Activated CD8-positive, alpha-beta T cell treated with anti-CD3 and anti-CD28 coated beads for 36 hours (primary cell): ENCODE measurements around the gene CNTNAP2. TPM values are rescaled to one million over a fixed set of nuclear protein-coding genes. Genes with fewer than 3 reads are reported as not detected.

ENCODE experiments used
- ATAC-seq: fragments of 200-7000 bp; cut with Tn5 transposase; one replicate; pipeline ENCODE4 v1.10.0; 2021; ENCODE audit warnings: mild to moderate bottlenecking, moderate library complexity
- CTCF ChIA-PET: fragments of 350-600 bp; sonication (Branson Sonifier 250); formaldehyde crosslinking; loops from one replicate; lab custom pipeline; 2021; ENCODE audit warnings: antibody characterized with exemption; lab: Charles Lee
- POLR2A ChIA-PET: fragments of 350-600 bp; sonication (Branson Sonifier 250); formaldehyde crosslinking; loops from one replicate; lab custom pipeline; 2021; ENCODE audit warnings: antibody characterized with exemption; lab: Charles Lee
- DNase-seq: peaks from one replicate; pipeline ENCODE4 v3.0.0-alpha.2; 2020
- H3K27ac Mint-ChIP-seq: one replicate; pipeline ENCODE4 v1.8.0; 2021; ENCODE audit warnings: mild to moderate bottlenecking, mixed read lengths
- H3K27me3 Mint-ChIP-seq: one replicate; pipeline ENCODE4 v1.8.0; 2021; ENCODE audit warnings: mixed read lengths
- H3K36me3 Mint-ChIP-seq: one replicate; pipeline ENCODE4 v1.8.0; 2021; ENCODE audit warnings: low read depth, mixed read lengths
- H3K4me1 Mint-ChIP-seq: one replicate; pipeline ENCODE4 v1.8.0; 2021; ENCODE audit warnings: low read depth, mixed read lengths
- H3K4me3 Mint-ChIP-seq: one replicate; pipeline ENCODE4 v1.8.0; 2021; ENCODE audit warnings: mild to moderate bottlenecking, moderate library complexity, mixed read lengths
- H3K9me3 Mint-ChIP-seq: one replicate; pipeline ENCODE4 v1.8.0; 2021; ENCODE audit warnings: mixed read lengths
- intact Hi-C: fragments of 100-400 bp; cut with micrococcal nuclease; formaldehyde crosslinking; loops from one replicate; pipeline ENCODE4 v1.10.0; 2022
- total RNA-seq, 2 experiments: library from RNA; stranded (reverse); gene quantifications; one replicate each; pipeline ENCODE4 v1.2.3, GENCODE V29; 2021
- TF ChIP-seq, protein P1 (sequence below): fragments of 200-600 bp; IDR thresholded peaks from one replicate; pipeline ENCODE4 v1.8.0; 2022; ENCODE audit warnings: antibody characterized with exemption, mild to moderate bottlenecking

CNTNAP2 gene
- total RNA-seq, 2 experiments from 2014 or later: not detected

DNA sequence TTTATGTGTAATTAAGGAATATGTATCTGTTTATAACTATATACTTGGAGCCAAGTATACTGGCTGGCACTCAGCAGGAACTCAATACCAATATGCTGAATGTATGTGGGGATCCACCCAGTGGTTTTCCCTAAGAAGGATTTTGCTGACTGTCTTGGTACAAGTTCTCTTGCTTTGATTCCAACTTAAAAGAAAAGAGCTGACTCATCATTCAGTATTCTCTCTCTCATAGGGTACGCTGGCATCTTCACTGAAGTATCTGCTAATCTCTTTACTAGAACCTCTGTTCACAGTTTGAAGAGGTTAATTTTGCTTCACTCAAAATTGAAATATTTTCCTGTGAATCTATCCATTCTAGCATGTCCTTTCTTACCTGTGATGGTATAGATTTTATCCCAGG, 1044.8 kb downstream of the CNTNAP2 start:
- no peaks in the 10 kb centered on the region for H3K4me1 Mint-ChIP-seq
- H3K9me3 Mint-ChIP-seq: peaks cover 3% of the 10 kb centered on the region
- H3K4me3 Mint-ChIP-seq: no peak overlapping the region
- ChIA-PET POLR2A (no interaction called here), CTCF (no interaction called here)
- intact Hi-C loops: no loop called here
- ATAC-seq (no peak), DNase-seq (no peak)
- no peak overlapping the region for H3K27ac Mint-ChIP-seq
- no peaks in the 10 kb centered on the region for H3K36me3 Mint-ChIP-seq
- no peaks in the 10 kb centered on the region for H3K27me3 Mint-ChIP-seq
- TF ChIP-seq, protein P1, sequence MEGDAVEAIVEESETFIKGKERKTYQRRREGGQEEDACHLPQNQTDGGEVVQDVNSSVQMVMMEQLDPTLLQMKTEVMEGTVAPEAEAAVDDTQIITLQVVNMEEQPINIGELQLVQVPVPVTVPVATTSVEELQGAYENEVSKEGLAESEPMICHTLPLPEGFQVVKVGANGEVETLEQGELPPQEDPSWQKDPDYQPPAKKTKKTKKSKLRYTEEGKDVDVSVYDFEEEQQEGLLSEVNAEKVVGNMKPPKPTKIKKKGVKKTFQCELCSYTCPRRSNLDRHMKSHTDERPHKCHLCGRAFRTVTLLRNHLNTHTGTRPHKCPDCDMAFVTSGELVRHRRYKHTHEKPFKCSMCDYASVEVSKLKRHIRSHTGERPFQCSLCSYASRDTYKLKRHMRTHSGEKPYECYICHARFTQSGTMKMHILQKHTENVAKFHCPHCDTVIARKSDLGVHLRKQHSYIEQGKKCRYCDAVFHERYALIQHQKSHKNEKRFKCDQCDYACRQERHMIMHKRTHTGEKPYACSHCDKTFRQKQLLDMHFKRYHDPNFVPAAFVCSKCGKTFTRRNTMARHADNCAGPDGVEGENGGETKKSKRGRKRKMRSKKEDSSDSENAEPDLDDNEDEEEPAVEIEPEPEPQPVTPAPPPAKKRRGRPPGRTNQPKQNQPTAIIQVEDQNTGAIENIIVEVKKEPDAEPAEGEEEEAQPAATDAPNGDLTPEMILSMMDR: no peak

DNA sequence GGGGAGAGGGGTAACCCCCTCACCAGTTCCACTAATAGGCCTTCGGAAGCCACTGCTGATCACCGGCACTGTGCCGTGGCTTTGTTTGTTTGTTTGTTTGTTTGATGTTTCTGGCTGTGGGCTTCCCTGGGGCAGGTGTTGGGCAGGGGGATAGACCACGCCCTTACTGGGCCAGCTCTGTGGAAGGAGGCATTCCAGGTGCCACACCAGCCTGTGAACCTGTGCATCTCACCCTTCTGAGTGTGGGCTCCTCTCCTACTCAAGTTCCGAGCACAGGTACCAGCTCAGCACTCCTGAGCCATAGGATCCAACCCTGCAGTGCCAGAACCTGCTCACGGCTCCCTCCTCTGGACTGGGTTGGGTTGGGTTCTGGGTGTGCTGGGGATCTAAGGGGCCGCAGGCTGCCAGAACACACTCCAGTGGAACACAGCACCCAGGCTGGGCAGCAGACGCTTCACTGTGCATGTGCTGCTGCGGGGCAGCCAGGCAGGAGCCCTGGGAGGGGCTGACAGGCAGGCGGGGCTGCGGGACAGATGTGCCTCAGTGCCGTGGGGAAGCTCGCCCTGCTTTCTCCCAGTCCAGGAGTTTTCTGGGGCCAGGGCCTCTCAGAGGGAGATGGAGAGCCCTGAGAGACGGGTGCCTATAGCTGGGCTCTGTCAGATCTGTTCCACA, 1053.9 kb downstream of the CNTNAP2 start:
- intact Hi-C loops: no loop called here
- Mint-ChIP-seq H3K36me3 (no peaks in the 10 kb centered on the region), H3K4me1 (no peaks in the 10 kb centered on the region), H3K9me3 (peaks cover 1% of the 10 kb centered on the region), H3K27ac (no peak overlapping the region), H3K4me3 (no peak overlapping the region), H3K27me3 (no peaks in the 10 kb centered on the region)
- CTCF ChIA-PET: no interaction called here
- TF ChIP-seq, protein P1: no peak
- DNase-seq: no peak
- ATAC-seq: no peak
- POLR2A ChIA-PET: no interaction called here

DNA sequence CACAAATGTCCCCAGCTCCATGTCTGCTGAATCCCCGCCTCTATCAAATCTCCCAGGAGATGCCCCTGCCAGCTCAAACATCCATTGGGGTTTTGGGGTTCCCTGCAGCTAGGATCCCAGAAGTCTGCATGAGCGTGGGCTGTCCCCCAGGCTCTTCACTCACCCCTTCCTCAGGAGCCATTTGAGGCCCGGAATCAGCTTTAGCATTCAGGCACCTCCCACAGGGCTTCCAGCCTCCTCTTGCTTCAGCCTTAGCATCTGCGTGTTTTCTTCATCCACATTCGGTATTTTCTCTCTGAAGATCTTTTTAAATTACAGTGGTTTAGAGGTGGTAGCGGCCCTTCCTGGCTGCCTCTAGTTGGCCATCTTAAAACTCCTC, 1054.4 kb downstream of the CNTNAP2 start:
- ChIA-PET POLR2A (no interaction called here), CTCF (no interaction called here)
- no peak for ATAC-seq
- DNase-seq: no peak
- no peaks in the 10 kb centered on the region for H3K36me3 Mint-ChIP-seq
- no peaks in the 10 kb centered on the region for H3K27me3 Mint-ChIP-seq
- TF ChIP-seq, protein P1: no peak
- intact Hi-C loops: no loop called here
- no peak overlapping the region for H3K4me3 Mint-ChIP-seq
- no peak overlapping the region for H3K27ac Mint-ChIP-seq
- no peaks in the 10 kb centered on the region for H3K4me1 Mint-ChIP-seq
- H3K9me3 Mint-ChIP-seq: peaks cover 3% of the 10 kb centered on the region

DNA sequence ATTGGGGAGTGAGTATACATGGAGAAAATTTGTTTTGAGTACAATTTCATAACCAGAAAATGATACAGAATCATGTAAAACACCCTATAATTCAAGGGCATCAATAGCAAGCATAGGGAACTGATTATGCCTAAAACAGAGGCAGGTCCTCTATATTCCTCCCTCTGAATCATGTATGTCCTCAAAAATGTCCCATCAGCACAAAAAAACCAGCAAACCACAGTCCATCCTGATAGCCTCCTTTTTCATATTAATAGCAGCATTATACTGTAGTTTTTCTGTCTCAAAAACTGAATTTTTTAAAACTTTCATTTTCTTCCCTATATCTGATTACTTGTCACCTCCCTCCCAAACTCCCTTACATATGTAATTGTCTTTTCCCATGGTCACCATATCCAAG, 1057.3 kb downstream of the CNTNAP2 start:
- DNase-seq (no peak), ATAC-seq (no peak)
- no peaks in the 10 kb centered on the region for H3K4me1 Mint-ChIP-seq
- TF ChIP-seq, protein P1: no peak
- no peak overlapping the region for H3K4me3 Mint-ChIP-seq
- no peaks in the 10 kb centered on the region for H3K36me3 Mint-ChIP-seq
- intact Hi-C loops: no loop called here
- no peak overlapping the region for H3K27ac Mint-ChIP-seq
- ChIA-PET CTCF (no interaction called here), POLR2A (no interaction called here)
- no peaks in the 10 kb centered on the region for H3K27me3 Mint-ChIP-seq
- H3K9me3 Mint-ChIP-seq: peaks cover 3% of the 10 kb centered on the region

DNA sequence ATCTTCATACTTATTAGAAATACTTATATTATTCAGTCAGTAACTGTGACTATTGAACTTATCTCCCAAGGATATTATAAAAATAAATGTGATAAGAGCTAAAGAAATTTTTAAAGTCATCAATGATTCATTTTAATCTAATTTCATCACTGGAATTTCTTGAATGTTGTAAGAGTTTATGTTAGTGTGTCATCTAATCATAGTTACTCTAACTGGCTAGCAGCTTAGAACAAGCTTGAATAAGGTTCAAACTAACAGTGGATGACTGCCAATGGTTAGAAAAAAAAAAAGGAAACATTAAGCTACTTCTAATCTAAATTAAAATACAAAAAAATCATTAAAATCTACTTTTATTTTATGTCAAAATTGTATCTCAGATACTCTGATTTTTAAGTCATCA, 1066.3 kb downstream of the CNTNAP2 start:
- CTCF ChIA-PET: no interaction called here
- DNase-seq: no peak
- no peak for ATAC-seq
- H3K4me1 Mint-ChIP-seq: no peaks in the 10 kb centered on the region
- POLR2A ChIA-PET: no interaction called here
- no peaks in the 10 kb centered on the region for H3K36me3 Mint-ChIP-seq
- H3K9me3 Mint-ChIP-seq: peaks cover 6% of the 10 kb centered on the region
- no peak overlapping the region for H3K27ac Mint-ChIP-seq
- no peaks in the 10 kb centered on the region for H3K27me3 Mint-ChIP-seq
- no peak overlapping the region for H3K4me3 Mint-ChIP-seq
- intact Hi-C loops: no loop called here
- TF ChIP-seq, protein P1: no peak
